ENCODE data around the gene KLK4.

Gene KLK4

DNA sequence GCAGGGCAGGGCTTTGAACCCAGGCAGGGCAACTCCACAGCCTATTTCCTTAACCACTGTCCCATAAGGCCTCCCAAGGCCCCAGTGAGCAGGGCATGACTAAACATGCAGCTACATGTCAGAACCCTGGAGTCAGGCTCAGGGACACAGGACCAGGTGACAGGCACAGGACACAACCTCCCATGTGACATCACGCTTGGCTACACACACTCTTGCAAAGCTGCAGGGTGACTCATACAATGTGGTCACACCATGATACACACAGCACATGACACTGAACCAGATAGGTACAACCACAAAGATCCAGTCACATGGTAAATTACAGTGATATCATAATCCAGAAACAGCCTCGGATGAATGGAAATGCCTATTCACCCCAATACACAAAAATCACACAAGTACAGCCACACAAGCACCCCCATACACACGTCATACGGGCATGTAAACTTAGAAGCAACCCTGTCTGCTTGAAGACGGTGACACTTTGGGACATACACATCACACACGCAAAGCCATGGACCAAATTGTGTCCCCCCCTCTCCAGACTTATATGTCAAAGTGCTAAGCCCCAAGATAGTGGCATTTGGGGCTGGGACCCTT lies 14.5 kb downstream of the KLK4 start:
- TF ChIP-seq YY1 (IDR thresholded peaks at IDR 0.05; ENCODE audit: low read depth) (no peak), REST (IDR thresholded peaks at IDR 0.05; ENCODE audit: low read depth) (no peak), TAF1 (IDR thresholded peaks at IDR 0.05; ENCODE audit: low read depth) (no peak), TCF12 (IDR thresholded peaks at IDR 0.05; ENCODE audit: low read depth) (no peak), TEAD4 (IDR thresholded peaks at IDR 0.05) (no peak), FOXM1 (IDR thresholded peaks at IDR 0.05; ENCODE audit: borderline replicate concordance, low read depth) (no peak), CEBPB (IDR thresholded peaks at IDR 0.05) (no peak)

- TF ChIP-seq, protein P1, sequence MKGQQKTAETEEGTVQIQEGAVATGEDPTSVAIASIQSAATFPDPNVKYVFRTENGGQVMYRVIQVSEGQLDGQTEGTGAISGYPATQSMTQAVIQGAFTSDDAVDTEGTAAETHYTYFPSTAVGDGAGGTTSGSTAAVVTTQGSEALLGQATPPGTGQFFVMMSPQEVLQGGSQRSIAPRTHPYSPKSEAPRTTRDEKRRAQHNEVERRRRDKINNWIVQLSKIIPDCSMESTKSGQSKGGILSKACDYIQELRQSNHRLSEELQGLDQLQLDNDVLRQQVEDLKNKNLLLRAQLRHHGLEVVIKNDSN (IDR thresholded peaks at IDR 0.05), result no peak
- no peak for TF ChIP-seq MAX (IDR thresholded peaks at IDR 0.05)
- TF ChIP-seq EGR1 (IDR thresholded peaks at IDR 0.05), result no peak
- no peak for TF ChIP-seq ZBTB7A (IDR thresholded peaks at IDR 0.05; ENCODE audit: low read depth)
- no peak for TF ChIP-seq EP300 (IDR thresholded peaks at IDR 0.05; ENCODE audit: borderline replicate concordance)
- no peak for TF ChIP-seq FOXM1 (IDR thresholded peaks at IDR 0.05; ENCODE audit: borderline replicate concordance, low read depth)
- no peak for TF ChIP-seq CEBPB (IDR thresholded peaks at IDR 0.05)
Measured at GRCh38 chr19:50894478-50895356, 16.5 kb downstream of the KLK4 start.

DNA sequence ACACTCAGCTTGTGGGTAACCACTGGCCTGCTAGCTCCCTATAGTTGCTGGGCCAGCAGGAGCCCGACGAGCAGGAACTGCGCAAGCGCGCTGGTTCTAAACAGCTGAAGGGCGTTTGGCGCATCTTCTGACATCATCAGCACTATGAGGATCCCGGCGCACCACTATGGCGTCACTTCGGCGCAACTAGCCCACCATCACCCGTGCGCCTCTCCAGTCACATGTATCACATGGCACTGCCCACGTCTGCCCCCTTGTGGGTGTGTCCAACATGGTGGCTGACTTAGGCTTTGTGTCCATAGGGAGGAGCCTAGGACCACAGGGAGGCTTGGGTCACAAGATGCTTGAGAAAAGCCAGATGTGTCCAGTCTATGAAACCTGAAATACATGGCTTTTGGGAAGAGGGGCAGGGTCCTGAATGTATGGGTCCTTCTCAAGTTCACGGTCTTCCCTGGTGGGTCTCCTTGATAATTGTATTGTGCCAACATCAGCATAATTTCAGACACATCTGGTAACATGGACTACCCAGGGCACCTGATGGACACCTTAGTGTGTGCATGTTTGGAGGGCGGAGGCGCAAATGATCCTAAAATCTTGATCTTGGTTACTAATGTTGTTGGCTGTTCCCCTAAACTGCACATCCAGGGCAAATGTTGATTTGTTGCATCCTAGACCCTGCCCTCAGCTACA lies 18.0 kb downstream of the KLK4 start:
- TF ChIP-seq TAF1 (IDR thresholded peaks at IDR 0.05; ENCODE audit: low read depth) (no peak), FOXM1 (IDR thresholded peaks at IDR 0.05; ENCODE audit: borderline replicate concordance, low read depth) (no peak), EGR1 (IDR thresholded peaks at IDR 0.05) (no peak), REST (IDR thresholded peaks at IDR 0.05; ENCODE audit: low read depth) (no peak), CEBPB (IDR thresholded peaks at IDR 0.05) (no peak), RAD21 (IDR thresholded peaks at IDR 0.05; ENCODE audit: low read depth) (no peak), TCF12 (IDR thresholded peaks at IDR 0.05; ENCODE audit: low read depth) (no peak), MAX (IDR thresholded peaks at IDR 0.05) (no peak)

DNA sequence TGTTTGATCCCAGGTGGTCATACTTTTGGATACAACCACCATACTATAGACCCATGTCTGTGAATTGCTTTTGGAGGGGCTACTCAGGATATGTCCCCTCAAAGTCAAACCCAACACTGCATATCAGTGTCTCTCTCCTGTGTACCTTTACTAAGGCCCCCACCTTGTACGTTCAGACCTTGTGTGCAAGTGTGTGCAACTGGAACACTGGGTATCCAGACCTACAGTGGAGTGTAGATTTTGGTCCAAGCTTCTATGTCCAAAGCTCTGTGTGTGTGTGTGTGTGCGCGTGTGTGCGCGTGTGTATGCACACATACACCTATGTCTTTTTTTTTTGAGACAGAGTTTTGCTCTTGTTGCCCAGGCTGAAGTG lies 20.0 kb downstream of the KLK4 start:
- TF ChIP-seq MAX (IDR thresholded peaks at IDR 0.05), result no peak
- no peak for TF ChIP-seq ZBTB7A (IDR thresholded peaks at IDR 0.05; ENCODE audit: low read depth)
- no peak for TF ChIP-seq TCF12 (IDR thresholded peaks at IDR 0.05; ENCODE audit: low read depth)
- no peak for TF ChIP-seq FOXM1 (IDR thresholded peaks at IDR 0.05; ENCODE audit: borderline replicate concordance, low read depth)
- TF ChIP-seq CEBPB (IDR thresholded peaks at IDR 0.05), result no peak
- TF ChIP-seq CREB1 (IDR thresholded peaks at IDR 0.05; ENCODE audit: low read depth), result no peak
- TF ChIP-seq EGR1 (IDR thresholded peaks at IDR 0.05), result no peak
- no peak for TF ChIP-seq NFIC (IDR thresholded peaks at IDR 0.05)
- no peak for TF ChIP-seq EP300 (IDR thresholded peaks at IDR 0.05; ENCODE audit: borderline replicate concordance)
- TF ChIP-seq, protein P1 (IDR thresholded peaks at IDR 0.05), result no peak
- no peak for TF ChIP-seq RAD21 (IDR thresholded peaks at IDR 0.05; ENCODE audit: low read depth)
- TF ChIP-seq TAF1 (IDR thresholded peaks at IDR 0.05; ENCODE audit: low read depth), result no peak
- TF ChIP-seq TEAD4 (IDR thresholded peaks at IDR 0.05), result no peak

Data from Ishikawa (cell line).